GM21825 (cell line): ENCODE data around the gene PIEZO1.

Source experiments
- ATAC-seq: cut with Tn5 transposase; IDR thresholded peaks from one replicate; pipeline ENCODE4 v1.9.1; 2021; ENCODE audit warnings: mild to moderate bottlenecking, moderate library complexity; ENCODE audit not compliant: unreplicated experiment

PIEZO1 gene

GRCh38 chr16:88754912-88755744 is 29.9 kb downstream of the PIEZO1 start:
- ATAC-seq, result no peak

- no peak for ATAC-seq
Measured at GRCh38 chr16:88754109-88754911, 30.7 kb downstream of the PIEZO1 start.

- no peak for ATAC-seq
Measured at GRCh38 chr16:88753602-88754001, 31.4 kb downstream of the PIEZO1 start.

GRCh38 chr16:88753191-88753590 is 31.8 kb downstream of the PIEZO1 start:
- no peak for ATAC-seq

GRCh38 chr16:88752386-88753002 is 32.5 kb downstream of the PIEZO1 start:
- ATAC-seq, result no peak

- no peak for ATAC-seq
Measured at GRCh38 chr16:88750854-88751253, 34.2 kb downstream of the PIEZO1 start.

- ATAC-seq, result no peak
Measured at GRCh38 chr16:88749358-88749757, 35.7 kb downstream of the PIEZO1 start.

- no peak for ATAC-seq
Measured at GRCh38 chr16:88748364-88748763, 36.7 kb downstream of the PIEZO1 start.

- no peak for ATAC-seq
Measured at GRCh38 chr16:88747588-88748301, 37.3 kb downstream of the PIEZO1 start.

- no peak for ATAC-seq
Measured at GRCh38 chr16:88746506-88746905, 38.5 kb downstream of the PIEZO1 start.

- ATAC-seq, result no peak
Measured at GRCh38 chr16:88744577-88745521, 40.2 kb downstream of the PIEZO1 start.

GRCh38 chr16:88743693-88744576 is 41.1 kb downstream of the PIEZO1 start:
- no peak for ATAC-seq

- no peak for ATAC-seq
Measured at GRCh38 chr16:88742896-88743605, 42.0 kb downstream of the PIEZO1 start.

- ATAC-seq, result no peak
Measured at GRCh38 chr16:88741368-88741767, 43.7 kb downstream of the PIEZO1 start.

GRCh38 chr16:88740727-88741055 is 44.3 kb downstream of the PIEZO1 start:
- ATAC-seq, result no peak

GRCh38 chr16:88739977-88740726 is 44.9 kb downstream of the PIEZO1 start:
- ATAC-seq, result no peak

GRCh38 chr16:88739139-88739976 is 45.7 kb downstream of the PIEZO1 start:
- ATAC-seq, result no peak
